CD4-positive, alpha-beta memory T cell (primary cell): ENCODE data around the gene RAP2A. TPM values are rescaled to one million over a fixed set of nuclear protein-coding genes. Genes with fewer than 3 reads are reported as not detected.

Source experiments
- CTCF ChIA-PET: fragments of 350-600 bp; sonication (Branson Sonifier 250); formaldehyde crosslinking; loops from one replicate; lab custom pipeline; 2021; ENCODE audit warnings: inconsistent platforms; ENCODE audit not compliant: partially characterized antibody; lab: Charles Lee
- POLR2A ChIA-PET: fragments of 350-600 bp; sonication (Branson Sonifier 250); formaldehyde crosslinking; loops from one replicate; lab custom pipeline; 2021; ENCODE audit not compliant: partially characterized antibody; lab: Charles Lee
- DNase-seq, 5 donors: peaks; one replicate each; pipeline versions ENCODE4 v3.0.0 to v3.0.0-alpha.2; 2020 to 2022; ENCODE audit warnings: mixed read lengths in 1 of 5
- H3K27ac ChIP-seq: one replicate; pipeline ENCODE4 v1.7.0; 2013; ENCODE audit warnings: low read depth, low read length
- H3K27me3 ChIP-seq: 2 replicates; pipeline ENCODE4 v1.7.0; 2013; ENCODE audit warnings: mild to moderate bottlenecking, low read length, moderate library complexity; ENCODE audit not compliant: insufficient read depth
- H3K36me3 ChIP-seq: 2 replicates; pipeline ENCODE4 v1.7.0; 2013; ENCODE audit warnings: mild to moderate bottlenecking, low read length, moderate library complexity; ENCODE audit not compliant: insufficient read depth
- H3K4me1 ChIP-seq: 2 replicates; pipeline ENCODE4 v1.7.0; 2013; ENCODE audit warnings: mild to moderate bottlenecking, low read length, moderate library complexity; ENCODE audit not compliant: insufficient read depth
- H3K4me3 ChIP-seq, 2 donors: one replicate each; pipeline ENCODE4 v1.7.0; 2013; ENCODE audit warnings: low read length in 2 of 2, mild to moderate bottlenecking in 1 of 2
- H3K9me3 ChIP-seq, 2 donors: one replicate each; pipeline ENCODE4 v1.7.0; 2013; ENCODE audit warnings: low read length in 2 of 2, control low read depth in 1 of 2; ENCODE audit not compliant: control insufficient read depth in 1 of 2
- H3K27ac Mint-ChIP-seq, 7 donors: one replicate each; pipeline ENCODE4 v1.8.0; 2020 to 2021; ENCODE audit warnings: mixed read lengths in 7 of 7, mild to moderate bottlenecking in 6 of 7, inconsistent platforms in 3 of 7, moderate library complexity in 3 of 7
- H3K27me3 Mint-ChIP-seq, 2 donors: one replicate each; pipeline ENCODE4 v1.8.0; 2020 to 2021; ENCODE audit warnings: mixed read lengths in 2 of 2
- H3K36me3 Mint-ChIP-seq, 2 donors: one replicate each; pipeline ENCODE4 v1.8.0; 2020 to 2021; ENCODE audit warnings: mixed read lengths in 2 of 2, inconsistent platforms in 1 of 2, mild to moderate bottlenecking in 1 of 2
- H3K4me1 Mint-ChIP-seq, 4 donors: one replicate each; pipeline ENCODE4 v1.8.0; 2020 to 2021; ENCODE audit warnings: mixed read lengths in 4 of 4, mild to moderate bottlenecking in 1 of 4
- H3K4me3 Mint-ChIP-seq, 8 donors: one replicate each; pipeline ENCODE4 v1.8.0; 2020 to 2021; ENCODE audit warnings: mixed read lengths in 8 of 8, mild to moderate bottlenecking in 7 of 8, moderate library complexity in 6 of 8, inconsistent platforms in 3 of 8
- H3K9me3 Mint-ChIP-seq, 8 donors: one replicate each; pipeline ENCODE4 v1.8.0; 2020 to 2021; ENCODE audit warnings: mixed read lengths in 8 of 8, mild to moderate bottlenecking in 5 of 8, inconsistent platforms in 3 of 8, moderate library complexity in 1 of 8
- intact Hi-C: fragments of 100-400 bp; cut with micrococcal nuclease; formaldehyde crosslinking; loops from one replicate; pipeline ENCODE4 v1.15.1; 2023
- polyA plus RNA-seq, 2 donors: library from polyadenylated mRNA; unstranded; fragments of 300-500 nt; fragmentation: Illumina TruSeq; gene quantifications; one replicate each; pipeline ENCODE4 v1.2.3, GENCODE V29; 2021
- total RNA-seq, 2 experiments: library from RNA; stranded (reverse); gene quantifications; one replicate each; pipeline ENCODE4 v1.2.3, GENCODE V29; 2021

The RAP2A gene
- total and polyA plus RNA-seq, 4 experiments from 2014 or later: 1.7 to 24.0 (median 12.7) TPM

- Histone ChIP-seq H3K4me3 (no peak overlapping the region), H3K36me3 (no peaks in the 10 kb centered on the region), H3K9me3 (no peaks in the 10 kb centered on the region), H3K27ac (no peak overlapping the region), H3K27me3 (no peaks in the 10 kb centered on the region), H3K4me1 (no peaks in the 10 kb centered on the region)
- ChIA-PET CTCF (no interaction called here), POLR2A (no interaction called here)
- H3K36me3 Mint-ChIP-seq: peaks cover 0 to 6% of the 10 kb centered on the region in 2 donors
- intact Hi-C loops: no loop called here
- H3K4me1 Mint-ChIP-seq: no peaks in the 10 kb centered on the region
- H3K27me3 Mint-ChIP-seq: peaks cover 13 to 14% of the 10 kb centered on the region in 2 donors
- H3K4me3 Mint-ChIP-seq: no peak overlapping the region
- peaks cover 0 to 30% (median 17%) of the 10 kb centered on the region in 8 donors for H3K9me3 Mint-ChIP-seq
- peak overlapping the region in 1 of 7 donors; percentile 26 for H3K27ac Mint-ChIP-seq
- DNase-seq: no peak
Measured at GRCh38 chr13:97515643-97516042, 81.7 kb downstream of the RAP2A start.

- peaks cover 0 to 14% (median 4%) of the 10 kb centered on the region in 8 donors for H3K9me3 Mint-ChIP-seq
- no peaks in the 10 kb centered on the region for H3K27me3 ChIP-seq
- H3K4me3 Mint-ChIP-seq: no peak overlapping the region
- no peak overlapping the region for H3K4me3 ChIP-seq
- H3K9me3 ChIP-seq: no peaks in the 10 kb centered on the region
- ChIA-PET CTCF (no interaction called here), POLR2A (no interaction called here)
- H3K4me1 ChIP-seq: no peaks in the 10 kb centered on the region
- H3K36me3 Mint-ChIP-seq: no peaks in the 10 kb centered on the region
- no peak for DNase-seq
- H3K27ac Mint-ChIP-seq: no peak overlapping the region
- H3K27ac ChIP-seq: no peak overlapping the region
- no peaks in the 10 kb centered on the region for H3K4me1 Mint-ChIP-seq
- no peaks in the 10 kb centered on the region for H3K36me3 ChIP-seq
- intact Hi-C loops: no loop called here
- peaks cover 11 to 18% of the 10 kb centered on the region in 2 donors for H3K27me3 Mint-ChIP-seq
Measured at GRCh38 chr13:97517967-97518366, 84.0 kb downstream of the RAP2A start.

Other genes with a start within 250 kb of the RAP2A start
- gene MBNL2, start 211.8 kb upstream of the RAP2A start, total RNA-seq: 10 to 100 TPM; 33.0 to 36.2 TPM
- gene MBNL2, start 211.8 kb upstream of the RAP2A start, polyA plus RNA-seq: 10 to 100 TPM; 20.1 to 23.7 TPM